Upper lobe of left lung (tissue), 4 donors: Measurements from ENCODE around the gene XRN2.

Source experiments
- POLR2AphosphoS5 ChIP-seq, 2 donors: sonication (generic); formaldehyde crosslinking; IDR thresholded peaks; one replicate each; pipeline ENCODE4 v1.5.1; 2017; ENCODE audit warnings: antibody characterized with exemption in 2 of 2
- TF ChIP-seq, protein P1 (sequence below), 6 experiments: fragments of 450-650 bp in 4 of 6; fragments of 200-600 bp in 2 of 6; sonication (generic) in 2 of 6; IDR thresholded peaks; one replicate each; pipeline ENCODE4 v1.5.1; 2016 to 2019; ENCODE audit warnings: antibody characterized with exemption in 6 of 6

DNA sequence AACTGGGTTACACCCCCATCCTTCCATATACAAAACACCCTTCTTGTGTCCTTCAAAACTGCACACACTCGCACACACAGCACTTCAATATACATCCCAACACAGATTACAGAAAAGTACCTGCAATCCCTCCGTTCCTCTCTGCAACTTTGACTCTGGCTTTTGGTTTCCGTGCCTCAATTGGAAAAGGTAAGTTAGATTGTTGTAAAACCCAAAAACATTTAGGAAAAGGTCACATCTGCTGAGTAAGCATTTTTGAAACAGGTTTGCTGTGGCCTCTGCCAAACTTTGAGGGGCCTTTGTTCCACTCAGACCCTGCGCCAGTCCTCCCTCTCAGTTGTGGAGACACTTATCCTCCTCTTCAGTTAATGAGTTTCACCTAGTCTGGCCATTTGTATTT is 90.0 kb downstream of the XRN2 start:
- no peak for TF ChIP-seq POLR2AphosphoS5 (IDR thresholded peaks at IDR 0.05)
- TF ChIP-seq, protein P1, sequence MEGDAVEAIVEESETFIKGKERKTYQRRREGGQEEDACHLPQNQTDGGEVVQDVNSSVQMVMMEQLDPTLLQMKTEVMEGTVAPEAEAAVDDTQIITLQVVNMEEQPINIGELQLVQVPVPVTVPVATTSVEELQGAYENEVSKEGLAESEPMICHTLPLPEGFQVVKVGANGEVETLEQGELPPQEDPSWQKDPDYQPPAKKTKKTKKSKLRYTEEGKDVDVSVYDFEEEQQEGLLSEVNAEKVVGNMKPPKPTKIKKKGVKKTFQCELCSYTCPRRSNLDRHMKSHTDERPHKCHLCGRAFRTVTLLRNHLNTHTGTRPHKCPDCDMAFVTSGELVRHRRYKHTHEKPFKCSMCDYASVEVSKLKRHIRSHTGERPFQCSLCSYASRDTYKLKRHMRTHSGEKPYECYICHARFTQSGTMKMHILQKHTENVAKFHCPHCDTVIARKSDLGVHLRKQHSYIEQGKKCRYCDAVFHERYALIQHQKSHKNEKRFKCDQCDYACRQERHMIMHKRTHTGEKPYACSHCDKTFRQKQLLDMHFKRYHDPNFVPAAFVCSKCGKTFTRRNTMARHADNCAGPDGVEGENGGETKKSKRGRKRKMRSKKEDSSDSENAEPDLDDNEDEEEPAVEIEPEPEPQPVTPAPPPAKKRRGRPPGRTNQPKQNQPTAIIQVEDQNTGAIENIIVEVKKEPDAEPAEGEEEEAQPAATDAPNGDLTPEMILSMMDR (IDR thresholded peaks at IDR 0.05) = no peak
